ENCODE results near the gene MMP8.
A peak's percentile ranks its signal among the peaks of the same experiment; 100 is the strongest.
"Not testable (repeated sequence)": the region's sequence is repeated elsewhere in the genome, so short reads cannot be mapped to it uniquely, and the experiment has no call there.

Gene MMP8

DNA sequence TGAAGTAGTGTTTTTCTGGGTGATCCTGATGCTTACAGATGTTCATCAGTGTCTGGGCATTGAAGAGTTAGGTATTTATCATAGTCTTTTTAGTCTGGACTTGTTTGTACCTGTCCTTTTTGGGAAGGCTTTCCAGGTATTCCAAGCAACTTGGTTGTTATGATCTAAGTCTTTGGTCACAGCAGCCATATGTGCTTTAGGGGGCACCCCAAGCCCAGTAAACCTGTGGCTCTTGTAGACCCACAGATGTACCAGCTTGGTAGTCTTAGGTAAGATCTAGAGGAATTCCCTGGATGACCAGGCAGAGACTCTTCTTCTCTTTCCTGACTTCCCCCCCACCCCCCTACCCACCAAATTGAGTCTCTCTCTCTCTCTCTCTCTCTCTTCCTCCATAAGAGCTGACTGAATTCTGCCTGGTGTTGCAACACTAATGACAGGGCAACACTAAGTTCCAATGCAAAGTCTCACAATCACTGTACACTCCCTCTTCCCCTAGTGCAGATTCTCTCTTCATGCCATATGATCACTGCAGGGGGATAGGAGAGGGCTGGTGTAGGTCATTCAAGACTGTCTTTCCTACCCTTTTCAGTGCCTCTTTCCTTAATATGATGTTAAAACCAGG is 24.5 kb upstream of the MMP8 start:
- no peak for DNase-seq (ENCODE audit: extremely low spot score)
- CTCF ChIA-PET, result no interaction called here
- POLR2A ChIA-PET, result no interaction called here
- TF ChIP-seq, protein P1, sequence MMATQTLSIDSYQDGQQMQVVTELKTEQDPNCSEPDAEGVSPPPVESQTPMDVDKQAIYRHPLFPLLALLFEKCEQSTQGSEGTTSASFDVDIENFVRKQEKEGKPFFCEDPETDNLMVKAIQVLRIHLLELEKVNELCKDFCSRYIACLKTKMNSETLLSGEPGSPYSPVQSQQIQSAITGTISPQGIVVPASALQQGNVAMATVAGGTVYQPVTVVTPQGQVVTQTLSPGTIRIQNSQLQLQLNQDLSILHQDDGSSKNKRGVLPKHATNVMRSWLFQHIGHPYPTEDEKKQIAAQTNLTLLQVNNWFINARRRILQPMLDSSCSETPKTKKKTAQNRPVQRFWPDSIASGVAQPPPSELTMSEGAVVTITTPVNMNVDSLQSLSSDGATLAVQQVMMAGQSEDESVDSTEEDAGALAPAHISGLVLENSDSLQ (IDR thresholded peaks at IDR 0.05), result no peak
- no peak for TF ChIP-seq ARNT (IDR thresholded peaks at IDR 0.05)
- TF ChIP-seq FOXK2 (IDR thresholded peaks at IDR 0.05), result no peak
- TF ChIP-seq ZNF384 (IDR thresholded peaks at IDR 0.05), result no peak
- TF ChIP-seq HDGF (IDR thresholded peaks at IDR 0.05; ENCODE audit: borderline replicate concordance), result no peak
- TF ChIP-seq SP1 (IDR thresholded peaks at IDR 0.05), result no peak
- TF ChIP-seq FOXM1 (IDR thresholded peaks at IDR 0.05; ENCODE audit: borderline replicate concordance), result no peak
- TF ChIP-seq BHLHE40 (IDR thresholded peaks at IDR 0.05; ENCODE audit: borderline replicate concordance), result no peak
- no peak for TF ChIP-seq NFRKB (IDR thresholded peaks at IDR 0.05)
- TF ChIP-seq L3MBTL2 (conservative IDR thresholded peaks at IDR 0.05), result no peak
- TF ChIP-seq CTBP1 (IDR thresholded peaks at IDR 0.05; ENCODE audit: borderline replicate concordance), result no peak
- no peak for TF ChIP-seq LEF1 (IDR thresholded peaks at IDR 0.05; ENCODE audit: borderline replicate concordance)
- TF ChIP-seq FOXA1 (IDR thresholded peaks at IDR 0.05), result no peak
- TF ChIP-seq SUZ12 (IDR thresholded peaks at IDR 0.05), result no peak
- no peak for TF ChIP-seq TARDBP (IDR thresholded peaks at IDR 0.05)
- no peak for TF ChIP-seq ELF4 (IDR thresholded peaks at IDR 0.05)

DNA sequence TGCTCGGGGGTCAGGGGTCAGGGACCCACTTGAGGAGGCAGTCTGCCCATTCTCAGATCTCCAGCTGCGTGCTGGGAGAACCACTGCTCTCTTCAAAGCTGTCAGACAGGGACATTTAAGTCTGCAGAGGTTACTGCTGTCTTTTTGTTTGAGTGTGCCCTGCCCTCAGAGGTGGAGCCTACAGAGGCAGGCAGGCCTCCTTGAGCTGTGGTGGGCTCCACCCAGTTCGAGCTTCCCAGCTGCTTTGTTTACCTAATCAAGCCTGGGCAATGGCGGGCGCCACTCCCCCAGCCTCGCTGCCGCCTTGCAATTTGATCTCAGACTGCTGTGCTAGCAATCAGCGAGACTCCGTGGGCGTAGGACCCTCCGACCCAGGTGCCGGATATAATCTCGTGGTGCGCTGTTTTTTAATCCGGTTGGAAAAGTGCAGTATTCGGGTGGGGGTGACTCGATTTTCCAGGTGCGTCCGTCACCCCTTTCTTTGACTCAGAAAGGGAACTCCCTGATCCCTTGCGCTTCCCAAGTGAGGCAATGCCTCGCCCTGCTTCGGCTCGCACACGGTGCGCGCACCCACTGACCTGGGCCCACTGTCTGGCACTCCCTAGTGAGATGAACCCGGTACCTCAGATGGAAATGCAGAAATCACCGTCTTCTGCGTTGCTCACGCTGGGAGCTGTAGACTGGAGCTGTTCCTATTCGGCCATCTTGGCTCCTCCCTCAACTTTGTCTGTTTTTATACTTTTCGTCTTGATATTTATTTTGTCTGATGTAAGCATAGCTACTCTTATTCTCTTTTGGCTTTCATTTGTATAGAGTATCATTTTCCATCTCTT is 22.2 kb upstream of the MMP8 start:
- CTCF ChIA-PET; DNase-seq (ENCODE audit: extremely low spot score): not testable (repeated sequence)
- TF ChIP-seq L3MBTL2 (conservative IDR thresholded peaks at IDR 0.05), result peak; percentile 60; the same call in 1 of the 2 replicates
- 0 out of 2 replicates have a peak, but pooled peaks have one; percentile 6 for TF ChIP-seq CTBP1 (IDR thresholded peaks at IDR 0.05; ENCODE audit: borderline replicate concordance)
- POLR2A ChIA-PET, result interaction anchor here (1.0 kb wide), 1 partner anchor 13 kb away, joined by 3 read pairs; no protein-coding TSS in a partner anchor

DNA sequence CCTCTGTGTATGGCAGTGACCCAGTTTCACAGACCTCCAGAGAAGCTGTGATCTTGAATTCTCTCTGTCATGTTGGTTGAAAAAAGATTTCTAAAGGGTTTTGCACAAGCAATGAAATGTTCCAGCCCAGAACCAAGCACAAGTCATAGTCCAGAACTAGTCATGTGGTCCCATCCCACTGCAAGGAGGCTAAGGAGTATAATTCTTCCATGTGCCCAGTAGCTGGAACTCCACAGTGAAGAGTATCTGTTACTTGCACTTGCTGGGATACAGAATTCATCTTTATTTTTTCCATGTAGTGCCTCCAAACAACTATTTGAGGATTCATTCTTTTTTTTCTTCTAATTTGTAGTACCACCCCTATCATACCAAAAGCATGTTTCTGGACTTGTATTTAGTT is 9.9 kb upstream of the MMP8 start:
- no peak for DNase-seq (ENCODE audit: extremely low spot score)
- ChIA-PET POLR2A (no interaction called here), CTCF (interaction anchor here (0.7 kb wide), 1 partner anchor 207 kb away, joined by 3 read pairs; no protein-coding TSS in a partner anchor)
- TF ChIP-seq HDGF (IDR thresholded peaks at IDR 0.05; ENCODE audit: borderline replicate concordance) (no peak), ARNT (IDR thresholded peaks at IDR 0.05) (no peak), ZNF384 (IDR thresholded peaks at IDR 0.05) (no peak), SP1 (IDR thresholded peaks at IDR 0.05) (no peak), TARDBP (IDR thresholded peaks at IDR 0.05) (no peak), L3MBTL2 (conservative IDR thresholded peaks at IDR 0.05) (no peak), NFRKB (IDR thresholded peaks at IDR 0.05) (no peak), ELF4 (IDR thresholded peaks at IDR 0.05) (no peak), FOXA1 (IDR thresholded peaks at IDR 0.05) (no peak), FOXM1 (IDR thresholded peaks at IDR 0.05; ENCODE audit: borderline replicate concordance) (no peak)
- TF ChIP-seq, protein P1 (IDR thresholded peaks at IDR 0.05), result no peak

DNA sequence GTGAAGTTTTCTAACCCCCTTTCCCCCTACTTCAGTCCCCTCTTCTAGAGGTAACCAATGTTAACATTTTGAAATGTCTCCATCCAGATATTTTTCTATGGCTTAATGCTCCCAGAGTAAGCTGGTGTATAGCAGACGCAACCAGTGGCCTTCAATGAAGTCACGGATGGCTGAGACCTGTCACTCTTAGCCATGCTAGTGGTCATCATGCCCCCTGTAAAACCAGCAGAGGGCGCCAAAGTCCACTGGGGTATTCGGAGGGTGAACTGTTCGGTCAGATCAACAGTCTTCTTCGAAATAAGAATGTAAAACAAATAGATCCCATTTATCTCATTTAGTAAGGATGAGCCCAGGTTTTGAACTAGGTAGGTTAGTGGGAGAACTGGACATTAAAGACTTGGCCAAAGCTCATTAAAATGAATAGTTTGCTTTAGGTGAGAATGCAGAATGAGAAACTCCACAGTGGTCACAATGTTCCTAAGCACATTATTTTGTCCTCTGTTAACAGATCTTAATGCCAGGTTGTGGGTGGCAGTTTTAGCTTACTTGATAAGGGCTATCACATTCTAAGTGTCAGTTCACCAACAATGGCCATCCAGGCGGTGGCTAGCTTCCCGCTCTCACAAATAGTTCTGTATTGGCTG is 8.6 kb upstream of the MMP8 start:
- ChIA-PET CTCF (interaction anchor here (0.5 to 1.0 kb wide), 3 partner anchors 18 to 208 kb away, joined by 3 to 5 read pairs (median 5); no protein-coding TSS in a partner anchor), POLR2A (interaction anchor here (0.6 kb wide), 1 partner anchor 14 kb away, joined by 3 read pairs; no protein-coding TSS in a partner anchor)
- peak; percentile 78 for DNase-seq (ENCODE audit: extremely low spot score)
- TF ChIP-seq CTBP1 (IDR thresholded peaks at IDR 0.05; ENCODE audit: borderline replicate concordance), result no peak
- TF ChIP-seq, protein P1 (IDR thresholded peaks at IDR 0.05), result peak; percentile 93

DNA sequence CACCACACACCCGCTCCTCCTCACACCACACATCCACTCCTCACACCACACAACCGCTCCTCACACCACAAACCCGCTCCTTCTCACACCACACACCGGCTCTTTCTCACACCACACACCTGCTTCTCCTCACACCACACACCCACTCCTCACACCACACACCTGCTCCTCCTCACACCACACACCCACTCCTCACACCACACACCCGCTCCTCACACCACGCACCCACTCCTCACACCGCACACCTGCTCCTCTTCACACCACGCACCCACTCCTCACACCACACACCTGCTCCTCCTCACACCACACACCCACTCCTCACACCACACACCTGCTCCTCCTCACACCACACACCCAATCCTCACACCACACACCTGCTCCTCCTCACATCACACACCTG is 6.2 kb upstream of the MMP8 start:
- CTCF ChIA-PET, result not testable (repeated sequence)

DNA sequence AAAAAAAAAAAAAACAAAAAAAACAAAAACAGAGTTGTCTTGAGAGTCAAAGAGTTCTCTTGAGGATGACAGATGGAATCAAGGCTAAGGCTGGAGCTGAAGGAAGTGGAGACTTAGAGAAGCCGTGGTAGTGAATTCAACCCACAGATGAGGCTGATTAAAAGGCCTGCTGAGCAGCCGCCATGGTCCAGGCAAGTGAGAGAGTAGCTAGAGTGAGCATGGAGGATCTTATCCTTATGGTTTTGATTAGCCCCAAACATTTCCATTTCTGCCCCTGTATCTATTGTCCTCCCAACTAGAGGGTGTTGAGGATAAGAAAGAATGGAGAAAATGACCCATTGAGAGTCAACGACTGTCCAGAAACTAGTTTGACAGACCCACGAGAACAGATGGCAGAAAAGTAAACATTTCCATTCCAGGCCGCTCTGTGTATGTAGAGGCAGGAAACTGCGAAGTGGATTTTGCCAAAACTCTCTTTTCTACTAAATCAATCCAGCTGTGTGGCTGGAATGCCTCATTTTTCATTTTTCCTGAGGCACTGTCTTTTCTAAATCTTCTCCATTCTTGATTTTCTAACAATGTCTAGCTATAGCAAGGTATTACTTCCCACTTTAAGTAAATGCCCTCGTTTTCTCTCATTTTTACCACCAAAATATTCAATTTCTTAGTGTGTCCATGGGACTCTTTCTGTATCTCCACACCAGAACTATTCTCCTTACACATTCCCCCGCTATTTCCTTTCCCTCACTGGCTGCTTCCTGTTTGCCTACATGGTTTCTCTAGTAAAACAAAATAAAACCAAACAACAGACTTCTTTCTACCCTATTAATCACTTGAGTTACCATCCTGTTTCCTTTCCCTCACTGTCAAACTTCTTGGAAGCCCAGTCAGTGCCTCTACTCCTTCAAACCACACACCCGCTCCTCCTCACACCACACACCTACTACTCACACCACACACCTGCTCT is 5.4 kb upstream of the MMP8 start:
- no peak for DNase-seq (ENCODE audit: extremely low spot score)
- ChIA-PET POLR2A (no interaction called here), CTCF (no interaction called here)
- TF ChIP-seq SUZ12 (IDR thresholded peaks at IDR 0.05), result no peak
- no peak for TF ChIP-seq SP1 (IDR thresholded peaks at IDR 0.05)
- TF ChIP-seq LEF1 (IDR thresholded peaks at IDR 0.05; ENCODE audit: borderline replicate concordance), result no peak
- TF ChIP-seq ELF4 (IDR thresholded peaks at IDR 0.05), result no peak
- TF ChIP-seq L3MBTL2 (conservative IDR thresholded peaks at IDR 0.05), result no peak
- TF ChIP-seq ARNT (IDR thresholded peaks at IDR 0.05), result no peak
- no peak for TF ChIP-seq FOXA1 (IDR thresholded peaks at IDR 0.05)
- TF ChIP-seq, protein P1 (IDR thresholded peaks at IDR 0.05), result no peak
- no peak for TF ChIP-seq ZNF384 (IDR thresholded peaks at IDR 0.05)
- TF ChIP-seq FOXK2 (IDR thresholded peaks at IDR 0.05), result no peak
- TF ChIP-seq BHLHE40 (IDR thresholded peaks at IDR 0.05; ENCODE audit: borderline replicate concordance), result no peak
- no peak for TF ChIP-seq TARDBP (IDR thresholded peaks at IDR 0.05)
- no peak for TF ChIP-seq CTBP1 (IDR thresholded peaks at IDR 0.05; ENCODE audit: borderline replicate concordance)
- TF ChIP-seq NFRKB (IDR thresholded peaks at IDR 0.05), result no peak
- no peak for TF ChIP-seq HDGF (IDR thresholded peaks at IDR 0.05; ENCODE audit: borderline replicate concordance)
- no peak for TF ChIP-seq FOXM1 (IDR thresholded peaks at IDR 0.05; ENCODE audit: borderline replicate concordance)

More for the DNA sequence above, 6.2 kb upstream of the MMP8 start:
- POLR2A ChIA-PET; DNase-seq (ENCODE audit: extremely low spot score): not testable (repeated sequence)

All from HEK293T (cell line).